GM12878 (cell line): ENCODE results near the gene COL16A1. TPM values are rescaled to one million over a fixed set of nuclear protein-coding genes. Genes with fewer than 3 reads are reported as not detected.

Experiments used
- ATAC-seq: fragments of 200-7000 bp; cut with Tn5 transposase; 3 replicates; pipeline ENCODE4 v1.9.1; 2020; ENCODE audit warnings: mild to moderate bottlenecking, moderate library complexity
- BruUV-seq: library from RNA; stranded (reverse); fragments of 400-500 nt; replicated peaks from 2 replicates; lab custom pipeline; 2021; lab: Mats Ljungman, UMichigan
- CTCF ChIA-PET: fragments of 300-600 bp; sonication (Branson Sonifier 250); formaldehyde crosslinking; extraction: SDS; loops from one replicate; lab custom pipeline; 2021; ENCODE audit warnings: inconsistent platforms; lab: Yijun Ruan, JAX
- POLR2A ChIA-PET: fragments of 350-600 bp; formaldehyde crosslinking; extraction: SDS; loops from one replicate; lab custom pipeline; 2021; ENCODE audit warnings: inconsistent platforms; lab: Charles Lee
- RAD21 ChIA-PET: fragments of 300-600 bp; sonication (Branson Sonifier 250); formaldehyde crosslinking; loops from one replicate; lab custom pipeline; 2023; ENCODE audit warnings: antibody characterized with exemption; ENCODE audit not compliant: unreplicated experiment; lab: Charles Lee
- SMC1A ChIA-PET: fragments of 300-600 bp; sonication (Branson Sonifier 250); formaldehyde crosslinking; loops from one replicate; lab custom pipeline; 2023; ENCODE audit not compliant: unreplicated experiment, uncharacterized antibody; lab: Charles Lee
- DNase-seq: peaks from one replicate; pipeline ENCODE4 v3.0.0-alpha.2; 2011; ENCODE audit warnings: low read depth, low spot score
- FAIRE-seq: peaks from 3 replicates; lab custom pipeline; 2011; peaks lifted over from hg19 to GRCh38; lab: Jason Lieb, UNC
- H2AFZ ChIP-seq: 2 replicates; pipeline ENCODE4 v1.6.0; 2011; ENCODE audit warnings: low read depth, low read length, control low read depth; ENCODE audit not compliant: control insufficient read depth
- H3K27ac ChIP-seq: 2 replicates; pipeline ENCODE4 v1.5.1; 2011; ENCODE audit warnings: control low read depth; ENCODE audit not compliant: control insufficient read depth, insufficient read depth
- H3K27me3 ChIP-seq, 2 experiments: replicated peaks in 1 of 2; 2 replicates each; pipeline versions ENCODE4 v1.6.0 to v1.6.1; 2011; ENCODE audit warnings: low read length in 1 of 2; ENCODE audit not compliant: control insufficient read depth in 2 of 2, insufficient read depth in 2 of 2
- H3K36me3 ChIP-seq, 2 experiments: 2 replicates each; pipeline ENCODE4 v1.5.1; 2011; ENCODE audit warnings: low read length in 1 of 2; ENCODE audit not compliant: control insufficient read depth in 2 of 2, insufficient read depth in 2 of 2
- H3K4me1 ChIP-seq: 2 replicates; pipeline ENCODE4 v1.6.1; 2011; ENCODE audit warnings: mild to moderate bottlenecking, low read length, moderate library complexity, mixed read lengths; ENCODE audit not compliant: control insufficient read depth, insufficient read depth
- H3K4me2 ChIP-seq: 2 replicates; pipeline ENCODE4 v1.6.0; 2011; ENCODE audit warnings: control low read depth; ENCODE audit not compliant: control insufficient read depth, insufficient read depth
- H3K4me3 ChIP-seq: fragments of 200-600 bp; sonication (generic); 2 replicates; pipeline ENCODE4 v1.5.1; 2016
- H3K79me2 ChIP-seq: 2 replicates; pipeline ENCODE4 v1.6.0; 2011; ENCODE audit warnings: low read length; ENCODE audit not compliant: control insufficient read depth, insufficient read depth
- H3K9ac ChIP-seq: 2 replicates; pipeline ENCODE4 v1.8.0; 2011; ENCODE audit warnings: low read length, control low read depth, mixed read lengths; ENCODE audit not compliant: control insufficient read depth, insufficient read depth
- H3K9me3 ChIP-seq: replicated peaks from 3 replicates; pipeline ENCODE4 v1.5.1; 2011; ENCODE audit warnings: mild to moderate bottlenecking, low read length; ENCODE audit not compliant: control insufficient read depth, insufficient read depth
- H4K20me1 ChIP-seq: 2 replicates; pipeline ENCODE4 v1.6.0; 2011; ENCODE audit not compliant: control insufficient read depth, insufficient read depth
- BCL11A ChIP-seq: IDR thresholded peaks from 2 replicates; pipeline ENCODE4 v1.6.1; 2011; ENCODE audit warnings: low read depth, low read length
- CHD2 ChIP-seq: IDR thresholded peaks from 2 replicates; pipeline ENCODE4 v1.6.1; 2011; ENCODE audit warnings: low read depth, low read length, improper control_type of control experiment, borderline replicate concordance
- CTCF ChIP-seq, 3 experiments: IDR thresholded peaks in 2 of 3; conservative IDR thresholded peaks in 1 of 3; 2 replicates each; pipeline ENCODE4 v1.5.1; 2011; ENCODE audit warnings: low read depth in 3 of 3, low read length in 3 of 3, mild to moderate bottlenecking in 3 of 3, control low read depth in 2 of 3, moderate library complexity in 2 of 3, inconsistent platforms in 1 of 3, mixed read lengths in 1 of 3; ENCODE audit not compliant: control insufficient read depth in 2 of 3, insufficient read depth in 1 of 3; ENCODE audit errors: extremely low read depth in 1 of 3
- NFYA ChIP-seq: IDR thresholded peaks from 2 replicates; pipeline ENCODE4 v1.6.1; 2011; ENCODE audit warnings: low read depth, mild to moderate bottlenecking, low read length, improper control_type of control experiment, borderline replicate concordance
- NR2F1 ChIP-seq: fragments of 450-650 bp; conservative IDR thresholded peaks from 2 replicates; pipeline ENCODE4 v1.6.1; 2017; ENCODE audit warnings: mild to moderate bottlenecking
- SMC3 ChIP-seq: IDR thresholded peaks from 2 replicates; pipeline ENCODE4 v1.6.1; 2011; ENCODE audit warnings: low read length, improper control_type of control experiment, borderline replicate concordance
- SPI1 ChIP-seq: IDR thresholded peaks from 2 replicates; pipeline ENCODE4 v1.6.1; 2011; ENCODE audit warnings: low read depth, mild to moderate bottlenecking, low read length, moderate library complexity, borderline replicate concordance; ENCODE audit not compliant: insufficient read depth
- USF1 ChIP-seq: IDR thresholded peaks from 2 replicates; pipeline ENCODE4 v1.6.1; 2011; ENCODE audit warnings: borderline replicate concordance, low read depth, mild to moderate bottlenecking, moderate library complexity, mixed read lengths, low read length; ENCODE audit not compliant: insufficient read depth; ENCODE audit errors: extremely low read length
- ZNF207 ChIP-seq: fragments of 450-650 bp; IDR thresholded peaks from 2 replicates; pipeline ENCODE4 v1.6.1; 2014; ENCODE audit warnings: antibody characterized with exemption, mild to moderate bottlenecking, borderline replicate concordance
- ZNF384 ChIP-seq: IDR thresholded peaks from 2 replicates; pipeline ENCODE4 v1.6.1; 2012; ENCODE audit warnings: low read depth, mild to moderate bottlenecking, low read length, improper control_type of control experiment, borderline replicate concordance
- ZNF622 ChIP-seq: fragments of 450-650 bp; IDR thresholded peaks from 2 replicates; pipeline ENCODE4 v1.6.1; 2017; ENCODE audit warnings: mild to moderate bottlenecking, inconsistent platforms
- WGBS: methylation state at CpG from one replicate; pipeline ENCODE4 v1.1.6; 2016; ENCODE audit warnings: low lambda C conversion rate; ENCODE audit not compliant: insufficient replicate concordance, insufficient coverage; ENCODE audit errors: missing lambda C conversion rate; 5-methylcytosine and 5-hydroxymethylcytosine counted together
- in situ Hi-C: fragments of 300-500 bp; cut with MboI; formaldehyde crosslinking; loops from 9 replicates; pipeline ENCODE4 v1.14.3; 2018; ENCODE audit warnings: mixed read lengths
- intact Hi-C: fragments of 100-400 bp; cut with micrococcal nuclease; formaldehyde crosslinking; loops from one replicate; pipeline ENCODE4 v1.14.2; 2022; ENCODE audit not compliant: unreplicated experiment
- polyA plus RNA-seq, 11 experiments: library from polyadenylated mRNA; depleted of rRNA in 4 of 11; unstranded in 6 of 11; stranded (reverse) in 5 of 11; fragments of >200 nt; fragmentation: Nextera tagmentation in 4 of 11; fragmentation: Illumina TruSeq in 1 of 11; extraction: Ambion mirVana in 4 of 11; extraction: Trizol in 1 of 11; gene quantifications; 1 replicate in 1 of 11; 2 replicates in 10 of 11; pipeline versions ENCODE4 v1.2.1 to v1.2.3, GENCODE V29; 2011 to 2016; ENCODE audit warnings: inconsistent platforms in 2 of 11, missing spikeins in 2 of 11, low read depth in 1 of 11
- total RNA-seq, 4 experiments: library from RNA; depleted of rRNA in 3 of 4; stranded (reverse); fragments of >200 nt in 3 of 4; fragmentation: Illumina TruSeq in 1 of 4; extraction: Trizol in 1 of 4; gene quantifications; 2 replicates each; pipeline versions ENCODE4 v1.2.1 to v1.2.3, GENCODE V29; 2013 to 2021

The COL16A1 gene
- total and polyA plus RNA-seq, 10 of the 15 experiments (the other 5 are each of a cell fraction or from before 2014, with no cell fraction given): 0.02 to 3.7 (median 0.59) TPM

- H3K79me2 ChIP-seq: no peaks in the 10 kb centered on the region
- intact Hi-C loops: no loop called here
- ChIA-PET CTCF (interaction anchor here (2.1 kb wide), 1 partner anchor 34 kb away, joined by 7 read pairs; no protein-coding TSS in a partner anchor), RAD21 (interaction anchor here (1.2 kb wide), 1 partner anchor 36 kb away, joined by 3 read pairs; no protein-coding TSS in a partner anchor), POLR2A (no interaction called here), SMC1A (no interaction called here)
- TF ChIP-seq SMC3: no peak
- no peak for TF ChIP-seq USF1
- TF ChIP-seq CHD2: no peak
- no peak for TF ChIP-seq ZNF207
- ATAC-seq: no peak
- H3K4me2 ChIP-seq: no peak overlapping the region
- H4K20me1 ChIP-seq: no peaks in the 10 kb centered on the region
- H3K27me3 ChIP-seq: 0 out of 4 replicates have a peak, but pooled peaks cover 0 to 1% of the 10 kb centered on the region in 2 experiments
- no peak overlapping the region for H3K9ac ChIP-seq
- BruUV-seq: no TSS peak
- H3K36me3 ChIP-seq: no peaks in the 10 kb centered on the region
- H3K9me3 ChIP-seq: no peaks in the 10 kb centered on the region
- WGBS: 60% methylated on average over 11 of the region's 11 CpGs
- in situ Hi-C loops: no loop called here
- H3K4me3 ChIP-seq: no peak overlapping the region
- H2AFZ ChIP-seq: no peak overlapping the region
- FAIRE-seq: no peak
- no peak overlapping the region for H3K27ac ChIP-seq
- H3K4me1 ChIP-seq: no peaks in the 10 kb centered on the region
- DNase-seq: no peak
Observed at GRCh38 chr1:31671147-31671546, 32.7 kb downstream of the COL16A1 start.

- Histone ChIP-seq H3K9me3 (no peaks in the 10 kb centered on the region), H3K4me2 (no peak overlapping the region), H3K4me3 (no peak overlapping the region), H3K4me1 (no peaks in the 10 kb centered on the region), H3K79me2 (no peaks in the 10 kb centered on the region), H3K36me3 (no peaks in the 10 kb centered on the region), H3K27me3 (0 out of 4 replicates have a peak, but pooled peaks cover 0 to 1% of the 10 kb centered on the region in 2 experiments), H4K20me1 (no peaks in the 10 kb centered on the region), H2AFZ (no peak overlapping the region), H3K9ac (no peak overlapping the region), H3K27ac (no peak overlapping the region)
- ChIA-PET CTCF (interaction anchor here (1.1 to 2.1 kb wide), 2 partner anchors 34 to 75 kb away, joined by 3 to 7 read pairs; no protein-coding TSS in a partner anchor), RAD21 (interaction anchor here (1.2 kb wide), 1 partner anchor 37 kb away, joined by 3 read pairs; no protein-coding TSS in a partner anchor), SMC1A (no interaction called here), POLR2A (no interaction called here)
- FAIRE-seq (no peak), ATAC-seq (no peak), DNase-seq (no peak)
- in situ Hi-C loops: no loop called here
- no TSS peak for BruUV-seq
- intact Hi-C loops: no loop called here
- WGBS: 75% methylated on average over 6 of the region's 6 CpGs
- TF ChIP-seq NFYA (no peak), NR2F1 (no peak), ZNF622 (no peak), CTCF (IDR thresholded peaks at IDR 0.05 in 2 of 3, conservative IDR thresholded peaks at IDR 0.05 in 1 of 3; ENCODE audit: control insufficient read depth in 2 of 3, extremely low read depth in 1 of 3, insufficient read depth in 1 of 3, low read depth in 3 of 3, low read length in 3 of 3) (no peak), ZNF384 (no peak), BCL11A (no peak), SPI1 (no peak)
Observed at GRCh38 chr1:31670593-31670964, 33.2 kb downstream of the COL16A1 start.
